Panc1 (cell line): ENCODE results near the gene SLC6A4.

Source experiments
- POLR2AphosphoS5 ChIP-seq: IDR thresholded peaks from 2 replicates; pipeline ENCODE4 v1.6.1; 2012; ENCODE audit warnings: mild to moderate bottlenecking, low read depth, low read length, moderate library complexity
- REST ChIP-seq, 2 experiments: IDR thresholded peaks; 2 replicates each; pipeline ENCODE4 v1.6.1; 2011 to 2012; ENCODE audit warnings: low read depth in 2 of 2, control low read depth in 1 of 2, low read length in 1 of 2, mild to moderate bottlenecking in 1 of 2, moderate library complexity in 1 of 2; ENCODE audit not compliant: insufficient read depth in 1 of 2
- SIN3A ChIP-seq: IDR thresholded peaks from 2 replicates; pipeline ENCODE4 v1.6.1; 2012; ENCODE audit warnings: low read depth, mild to moderate bottlenecking, low read length, moderate library complexity, borderline replicate concordance; ENCODE audit not compliant: insufficient read depth
- TCF7L2 ChIP-seq: IDR thresholded peaks from 2 replicates; pipeline ENCODE4 v1.6.1; 2011; ENCODE audit warnings: mild to moderate bottlenecking, low read depth, low read length, inconsistent platforms
- TF ChIP-seq, protein P1 (sequence below): fragments of 450-650 bp; IDR thresholded peaks from 2 replicates; pipeline ENCODE4 v1.5.1; 2017; ENCODE audit warnings: mild to moderate bottlenecking

GRCh38 chr17:30225919-30226553, 9.5 kb downstream of the SLC6A4 start:
- TF ChIP-seq, protein P1, sequence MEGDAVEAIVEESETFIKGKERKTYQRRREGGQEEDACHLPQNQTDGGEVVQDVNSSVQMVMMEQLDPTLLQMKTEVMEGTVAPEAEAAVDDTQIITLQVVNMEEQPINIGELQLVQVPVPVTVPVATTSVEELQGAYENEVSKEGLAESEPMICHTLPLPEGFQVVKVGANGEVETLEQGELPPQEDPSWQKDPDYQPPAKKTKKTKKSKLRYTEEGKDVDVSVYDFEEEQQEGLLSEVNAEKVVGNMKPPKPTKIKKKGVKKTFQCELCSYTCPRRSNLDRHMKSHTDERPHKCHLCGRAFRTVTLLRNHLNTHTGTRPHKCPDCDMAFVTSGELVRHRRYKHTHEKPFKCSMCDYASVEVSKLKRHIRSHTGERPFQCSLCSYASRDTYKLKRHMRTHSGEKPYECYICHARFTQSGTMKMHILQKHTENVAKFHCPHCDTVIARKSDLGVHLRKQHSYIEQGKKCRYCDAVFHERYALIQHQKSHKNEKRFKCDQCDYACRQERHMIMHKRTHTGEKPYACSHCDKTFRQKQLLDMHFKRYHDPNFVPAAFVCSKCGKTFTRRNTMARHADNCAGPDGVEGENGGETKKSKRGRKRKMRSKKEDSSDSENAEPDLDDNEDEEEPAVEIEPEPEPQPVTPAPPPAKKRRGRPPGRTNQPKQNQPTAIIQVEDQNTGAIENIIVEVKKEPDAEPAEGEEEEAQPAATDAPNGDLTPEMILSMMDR, result no peak
- TF ChIP-seq SIN3A, result no peak
- no peak for TF ChIP-seq REST (IDR thresholded peaks at IDR 0.05; ENCODE audit: insufficient read depth in 1 of 2, low read depth in 2 of 2, low read length in 1 of 2)
- TF ChIP-seq POLR2AphosphoS5, result no peak
- no peak for TF ChIP-seq TCF7L2
